Testis (tissue), 2 donors: Measurements from ENCODE around the gene VRK2.

Experiments
- POLR2A ChIP-seq: fragments of 450-650 bp; IDR thresholded peaks from one replicate; pipeline ENCODE4 v1.6.1; 2017; ENCODE audit warnings: antibody characterized with exemption, mild to moderate bottlenecking, moderate library complexity
- TF ChIP-seq, protein P1 (sequence below), 3 experiments: fragments of 450-650 bp in 2 of 3; fragments of 200-600 bp in 1 of 3; sonication (generic) in 1 of 3; IDR thresholded peaks; one replicate each; pipeline ENCODE4 v1.5.1; 2016 to 2019; ENCODE audit warnings: antibody characterized with exemption in 3 of 3, mild to moderate bottlenecking in 2 of 3, moderate library complexity in 1 of 3

- TF ChIP-seq, protein P1, sequence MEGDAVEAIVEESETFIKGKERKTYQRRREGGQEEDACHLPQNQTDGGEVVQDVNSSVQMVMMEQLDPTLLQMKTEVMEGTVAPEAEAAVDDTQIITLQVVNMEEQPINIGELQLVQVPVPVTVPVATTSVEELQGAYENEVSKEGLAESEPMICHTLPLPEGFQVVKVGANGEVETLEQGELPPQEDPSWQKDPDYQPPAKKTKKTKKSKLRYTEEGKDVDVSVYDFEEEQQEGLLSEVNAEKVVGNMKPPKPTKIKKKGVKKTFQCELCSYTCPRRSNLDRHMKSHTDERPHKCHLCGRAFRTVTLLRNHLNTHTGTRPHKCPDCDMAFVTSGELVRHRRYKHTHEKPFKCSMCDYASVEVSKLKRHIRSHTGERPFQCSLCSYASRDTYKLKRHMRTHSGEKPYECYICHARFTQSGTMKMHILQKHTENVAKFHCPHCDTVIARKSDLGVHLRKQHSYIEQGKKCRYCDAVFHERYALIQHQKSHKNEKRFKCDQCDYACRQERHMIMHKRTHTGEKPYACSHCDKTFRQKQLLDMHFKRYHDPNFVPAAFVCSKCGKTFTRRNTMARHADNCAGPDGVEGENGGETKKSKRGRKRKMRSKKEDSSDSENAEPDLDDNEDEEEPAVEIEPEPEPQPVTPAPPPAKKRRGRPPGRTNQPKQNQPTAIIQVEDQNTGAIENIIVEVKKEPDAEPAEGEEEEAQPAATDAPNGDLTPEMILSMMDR (IDR thresholded peaks at IDR 0.05), result no peak
- TF ChIP-seq POLR2A, result no peak
Measured at GRCh38 chr2:58045580-58046334, 849 bp upstream of the VRK2 start.
